ENCODE data around the gene CDC14A.
A peak's percentile ranks its signal among the peaks of the same experiment; 100 is the strongest.
"Not testable (repeated sequence)": the region's sequence is repeated elsewhere in the genome, so short reads cannot be mapped to it uniquely, and the experiment has no call there.

The CDC14A gene

GRCh38 chr1:100352267-100353070 is at the start of gene CDC14A:
TSS of gene CDC14A (plus strand) at chr1:100352506. CDS start at chr1:100352955, 449 bp downstream.
- peak; percentile 89 for DNase-seq

- no peak for DNase-seq
Observed at GRCh38 chr1:100302739-100303138, 49.6 kb upstream of the CDC14A start.

GRCh38 chr1:100304227-100304626 is 48.1 kb upstream of the CDC14A start:
- no peak for DNase-seq

- no peak for DNase-seq
Observed at GRCh38 chr1:100304921-100305320, 47.4 kb upstream of the CDC14A start.

GRCh38 chr1:100305954-100306353 is 46.4 kb upstream of the CDC14A start:
- no peak for DNase-seq

- DNase-seq: no peak
Observed at GRCh38 chr1:100306735-100307313, 45.5 kb upstream of the CDC14A start.

GRCh38 chr1:100308777-100309176 is 43.5 kb upstream of the CDC14A start:
- no peak for DNase-seq

GRCh38 chr1:100309863-100310262 is 42.4 kb upstream of the CDC14A start:
- no peak for DNase-seq

GRCh38 chr1:100313382-100313781 is 38.9 kb upstream of the CDC14A start:
- DNase-seq: no peak

- no peak for DNase-seq
Observed at GRCh38 chr1:100316622-100317021, 35.7 kb upstream of the CDC14A start.

- no peak for DNase-seq
Observed at GRCh38 chr1:100320311-100321099, 31.8 kb upstream of the CDC14A start.

GRCh38 chr1:100321100-100321493 is 31.2 kb upstream of the CDC14A start:
- no peak for DNase-seq

GRCh38 chr1:100321506-100321905 is 30.8 kb upstream of the CDC14A start:
- DNase-seq: no peak

GRCh38 chr1:100322436-100323211 is 29.7 kb upstream of the CDC14A start:
- no peak for DNase-seq

- no peak for DNase-seq
Observed at GRCh38 chr1:100323419-100324106, 28.7 kb upstream of the CDC14A start.

GRCh38 chr1:100325415-100326324 is 26.6 kb upstream of the CDC14A start:
- no peak for DNase-seq

GRCh38 chr1:100326325-100326670 is 26.0 kb upstream of the CDC14A start:
- not testable (repeated sequence) for DNase-seq

GRCh38 chr1:100328133-100328532 is 24.2 kb upstream of the CDC14A start:
- no peak for DNase-seq

GRCh38 chr1:100331146-100331545 is 21.2 kb upstream of the CDC14A start:
- DNase-seq: not testable (repeated sequence)

GRCh38 chr1:100332331-100332730 is 20.0 kb upstream of the CDC14A start:
- no peak for DNase-seq

GRCh38 chr1:100335436-100335835 is 16.9 kb upstream of the CDC14A start:
- no peak for DNase-seq

Data from stimulated activated CD8-positive, alpha-beta memory T cell treated with anti-CD3 and anti-CD28 coated beads, Interleukin-4, amount 100 ng/mL, for 48 hours (primary cell).